GM10248 (cell line): ENCODE results near the gene SNX3.
"Not testable (repeated sequence)": the region's sequence is repeated elsewhere in the genome, so short reads cannot be mapped to it uniquely, and the experiment has no call there.

Experiments
- CTCF ChIA-PET: fragments of 300-600 bp; sonication (Branson Sonifier 250); formaldehyde crosslinking; extraction: SDS; loops from one replicate; lab custom pipeline; 2021; ENCODE audit warnings: antibody characterized with exemption; lab: Yijun Ruan, JAX
- POLR2A ChIA-PET: fragments of 350-650 bp; sonication (Branson Sonifier 250); formaldehyde crosslinking; extraction: SDS; loops from one replicate; lab custom pipeline; 2020; ENCODE audit warnings: antibody characterized with exemption; lab: Yijun Ruan, JAX
- DNase-seq: peaks from one replicate; pipeline ENCODE4 v3.0.0; 2012; ENCODE audit errors: extremely low spot score
- TF ChIP-seq, protein P1 (sequence below): IDR thresholded peaks from 2 replicates; pipeline ENCODE4 v1.5.1; 2012; ENCODE audit warnings: mild to moderate bottlenecking, low read depth; ENCODE audit errors: extremely low read depth, missing control alignments, control extremely low read depth

Gene SNX3

GRCh38 chr6:108253241-108253640, 7.6 kb downstream of the SNX3 start:
- CTCF ChIA-PET = no interaction called here
- TF ChIP-seq, protein P1, sequence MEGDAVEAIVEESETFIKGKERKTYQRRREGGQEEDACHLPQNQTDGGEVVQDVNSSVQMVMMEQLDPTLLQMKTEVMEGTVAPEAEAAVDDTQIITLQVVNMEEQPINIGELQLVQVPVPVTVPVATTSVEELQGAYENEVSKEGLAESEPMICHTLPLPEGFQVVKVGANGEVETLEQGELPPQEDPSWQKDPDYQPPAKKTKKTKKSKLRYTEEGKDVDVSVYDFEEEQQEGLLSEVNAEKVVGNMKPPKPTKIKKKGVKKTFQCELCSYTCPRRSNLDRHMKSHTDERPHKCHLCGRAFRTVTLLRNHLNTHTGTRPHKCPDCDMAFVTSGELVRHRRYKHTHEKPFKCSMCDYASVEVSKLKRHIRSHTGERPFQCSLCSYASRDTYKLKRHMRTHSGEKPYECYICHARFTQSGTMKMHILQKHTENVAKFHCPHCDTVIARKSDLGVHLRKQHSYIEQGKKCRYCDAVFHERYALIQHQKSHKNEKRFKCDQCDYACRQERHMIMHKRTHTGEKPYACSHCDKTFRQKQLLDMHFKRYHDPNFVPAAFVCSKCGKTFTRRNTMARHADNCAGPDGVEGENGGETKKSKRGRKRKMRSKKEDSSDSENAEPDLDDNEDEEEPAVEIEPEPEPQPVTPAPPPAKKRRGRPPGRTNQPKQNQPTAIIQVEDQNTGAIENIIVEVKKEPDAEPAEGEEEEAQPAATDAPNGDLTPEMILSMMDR = no peak
- POLR2A ChIA-PET = interaction anchor here (0.6 kb wide), 1 partner anchor 580 kb away, joined by 3 read pairs; no protein-coding TSS in a partner anchor
- DNase-seq = no peak

DNA sequence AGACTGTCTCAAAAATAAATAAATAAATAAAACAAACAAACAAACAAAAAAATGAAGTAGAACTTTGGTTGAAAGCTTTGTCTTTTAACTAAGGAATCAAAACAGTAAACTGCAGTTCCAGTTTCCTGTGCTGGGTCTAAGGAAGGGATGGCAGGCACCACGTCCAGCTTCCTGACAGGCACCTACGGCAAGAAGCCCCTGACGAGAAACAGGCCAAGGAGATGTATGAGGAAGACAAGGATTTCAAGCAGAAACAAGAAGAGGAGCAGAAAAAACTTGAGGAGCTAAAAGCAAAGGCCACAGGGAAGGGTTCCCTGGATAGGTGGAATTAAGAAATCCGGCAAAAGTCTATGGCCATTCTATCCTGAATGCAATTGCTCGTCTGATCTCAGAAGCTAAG, 8.8 kb downstream of the SNX3 start:
- ChIA-PET POLR2A (no interaction called here), CTCF (interaction anchor here (1.2 to 2.3 kb wide), 3 partner anchors 9 to 15 kb away, joined by 3 to 8 read pairs (median 5); partner anchors contain the start of gene SNX3)
- no peak for DNase-seq
- TF ChIP-seq, protein P1 = no peak

DNA sequence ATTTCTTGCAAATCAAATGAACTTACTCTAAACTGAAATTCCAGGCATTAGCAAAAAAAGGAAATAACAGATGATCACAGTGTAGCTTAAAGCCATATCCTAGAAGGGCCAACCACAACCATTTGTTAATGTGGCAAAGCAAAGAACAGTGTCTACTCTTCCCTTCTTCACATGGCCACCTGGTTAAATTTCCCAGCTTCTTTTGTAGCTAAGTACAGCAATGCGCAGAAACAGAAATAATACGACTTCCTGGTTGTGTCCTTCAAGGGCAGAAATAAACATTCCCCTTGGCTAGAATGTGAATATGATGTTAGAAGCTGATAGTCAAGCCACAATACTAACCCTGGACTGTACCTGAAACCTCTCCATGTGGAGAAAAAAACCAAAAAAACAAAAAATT, 9.6 kb downstream of the SNX3 start:
- no peak for DNase-seq
- TF ChIP-seq, protein P1 = no peak
- CTCF ChIA-PET = interaction anchor here (1.2 to 2.3 kb wide), 5 partner anchors 10 to 277 kb away, joined by 3 to 8 read pairs (median 4); partner anchors contain the start of gene SNX3
- POLR2A ChIA-PET = no interaction called here

DNA sequence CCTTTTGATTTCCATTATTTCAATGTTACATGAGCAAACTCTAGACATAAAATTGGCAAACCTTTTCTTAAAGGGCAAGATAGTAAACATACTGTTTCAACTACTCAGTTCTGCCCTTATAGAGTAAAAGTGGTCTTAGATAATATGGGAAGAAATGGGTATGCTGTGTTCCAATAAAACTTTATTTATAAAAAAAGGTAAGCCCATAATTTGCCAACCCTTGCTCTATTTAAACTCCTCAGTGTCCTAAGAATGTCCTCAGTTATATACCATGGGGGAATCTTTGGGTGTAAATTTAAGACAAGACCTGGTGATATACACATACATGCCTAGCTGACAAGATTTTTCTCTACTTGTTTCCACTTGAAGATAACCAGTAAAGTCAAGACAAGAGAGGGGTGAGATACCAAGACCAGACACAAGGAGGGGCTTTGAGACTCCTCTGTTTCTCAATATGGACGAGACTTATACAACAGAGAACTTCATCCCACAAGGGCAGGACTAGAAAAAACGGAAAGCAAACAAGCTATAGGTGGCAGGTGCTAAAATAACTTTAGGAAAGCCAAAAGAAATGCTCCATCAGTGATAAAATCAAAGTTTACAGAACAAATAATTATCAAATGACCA, 10.5 kb downstream of the SNX3 start:
- POLR2A ChIA-PET = no interaction called here
- CTCF ChIA-PET = interaction anchor here (1.2 to 2.3 kb wide), 3 partner anchors 14 to 278 kb away, joined by 3 to 8 read pairs (median 4); no protein-coding TSS in a partner anchor
- TF ChIP-seq, protein P1 = no peak
- DNase-seq = no peak

DNA sequence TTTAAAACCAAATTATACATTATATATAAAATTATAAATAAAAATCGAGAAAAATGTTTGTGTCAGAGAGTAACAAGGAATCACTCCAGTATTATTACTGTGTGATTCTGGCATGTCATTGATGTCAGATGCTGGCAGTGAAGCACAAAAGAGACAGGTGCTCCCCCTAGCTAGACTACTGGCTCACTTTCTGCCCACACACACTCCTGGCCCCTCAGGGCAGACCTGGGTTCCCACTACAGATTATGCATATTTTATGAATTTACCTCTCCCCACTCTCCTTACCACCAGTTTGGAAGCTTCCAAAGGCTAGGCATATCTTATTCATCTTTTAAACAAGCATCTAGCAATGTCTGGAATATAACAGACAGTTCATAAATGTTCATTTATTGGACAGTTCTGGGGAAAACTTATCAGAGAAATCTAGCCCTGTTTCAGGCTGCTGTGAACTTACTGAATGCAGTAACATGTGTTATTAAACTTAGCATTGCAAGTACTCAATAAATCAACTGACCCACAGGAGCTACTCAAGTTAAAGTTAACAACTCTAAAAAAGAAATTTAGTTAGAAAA, 12.8 kb downstream of the SNX3 start:
- ChIA-PET POLR2A (interaction anchor here (0.5 to 1.1 kb wide), 2 partner anchors 13 to 1107 kb away, joined by 3 to 4 read pairs; partner anchors contain the start of gene SNX3), CTCF (interaction anchor here (0.9 to 1.7 kb wide), 4 partner anchors 11 to 244 kb away, joined by 3 to 5 read pairs (median 3); no protein-coding TSS in a partner anchor)
- no peak for DNase-seq
- TF ChIP-seq, protein P1 = peak; percentile 5

DNA sequence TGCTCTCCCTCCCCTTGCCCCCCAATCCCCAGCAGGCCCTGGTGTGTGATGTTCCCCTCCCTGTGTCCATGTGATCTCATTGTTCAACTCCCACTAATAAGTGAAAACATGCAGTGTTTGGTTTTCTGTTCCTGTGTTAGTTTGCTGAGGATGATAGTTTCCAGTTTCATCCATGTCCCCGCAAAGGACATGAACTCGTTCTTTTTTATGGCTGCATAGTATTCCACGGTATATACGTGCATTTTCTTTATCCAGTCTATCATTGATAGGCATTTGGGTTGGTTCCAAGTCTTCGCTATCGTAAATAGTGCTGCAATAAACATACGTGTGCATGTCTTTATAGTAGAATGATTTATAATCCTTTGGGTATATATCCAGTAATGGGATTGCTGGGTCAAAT, 15.7 kb downstream of the SNX3 start:
- DNase-seq, POLR2A ChIA-PET, CTCF ChIA-PET: not testable (repeated sequence)

GRCh38 chr6:108243836-108244235, 17.0 kb downstream of the SNX3 start:
- TF ChIP-seq, protein P1 = no peak
- CTCF ChIA-PET = no interaction called here
- DNase-seq = no peak
- POLR2A ChIA-PET = no interaction called here
